Uterus (tissue), 2 donors: Measurements from ENCODE around the gene EHF.

Source experiments
- POLR2A ChIP-seq, 2 donors: fragments of 450-650 bp; IDR thresholded peaks; one replicate each; pipeline ENCODE4 v1.6.1; 2016; ENCODE audit warnings: antibody characterized with exemption in 2 of 2, mild to moderate bottlenecking in 1 of 2, moderate library complexity in 1 of 2
- TF ChIP-seq, protein P1 (sequence below), 4 experiments: fragments of 200-600 bp in 2 of 4; fragments of 450-650 bp in 2 of 4; sonication (generic) in 2 of 4; IDR thresholded peaks; one replicate each; pipeline ENCODE4 v1.5.1; 2016 to 2019; ENCODE audit warnings: antibody characterized with exemption in 4 of 4, mild to moderate bottlenecking in 2 of 4, moderate library complexity in 1 of 4

DNA sequence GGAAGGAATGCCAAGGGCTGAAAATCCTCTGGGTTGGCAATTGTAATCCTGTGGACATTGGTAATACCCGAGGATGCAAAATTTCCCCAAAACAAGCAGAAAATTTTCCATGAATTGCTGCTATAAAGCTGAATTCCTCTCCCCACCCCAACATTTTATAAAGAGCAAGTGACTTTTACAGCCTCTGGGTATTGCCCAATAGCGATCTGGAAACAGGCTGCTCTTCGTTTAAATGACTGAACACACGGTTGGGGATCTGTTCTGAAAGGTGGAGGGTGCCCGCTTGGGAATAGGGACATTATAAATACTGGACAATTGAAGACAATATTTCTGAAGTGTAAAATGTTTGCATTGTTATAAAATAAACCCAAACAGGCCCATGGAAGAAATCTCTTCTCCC, 20.6 kb downstream of the EHF start:
- TF ChIP-seq POLR2A (IDR thresholded peaks at IDR 0.05) = no peak
- TF ChIP-seq, protein P1, sequence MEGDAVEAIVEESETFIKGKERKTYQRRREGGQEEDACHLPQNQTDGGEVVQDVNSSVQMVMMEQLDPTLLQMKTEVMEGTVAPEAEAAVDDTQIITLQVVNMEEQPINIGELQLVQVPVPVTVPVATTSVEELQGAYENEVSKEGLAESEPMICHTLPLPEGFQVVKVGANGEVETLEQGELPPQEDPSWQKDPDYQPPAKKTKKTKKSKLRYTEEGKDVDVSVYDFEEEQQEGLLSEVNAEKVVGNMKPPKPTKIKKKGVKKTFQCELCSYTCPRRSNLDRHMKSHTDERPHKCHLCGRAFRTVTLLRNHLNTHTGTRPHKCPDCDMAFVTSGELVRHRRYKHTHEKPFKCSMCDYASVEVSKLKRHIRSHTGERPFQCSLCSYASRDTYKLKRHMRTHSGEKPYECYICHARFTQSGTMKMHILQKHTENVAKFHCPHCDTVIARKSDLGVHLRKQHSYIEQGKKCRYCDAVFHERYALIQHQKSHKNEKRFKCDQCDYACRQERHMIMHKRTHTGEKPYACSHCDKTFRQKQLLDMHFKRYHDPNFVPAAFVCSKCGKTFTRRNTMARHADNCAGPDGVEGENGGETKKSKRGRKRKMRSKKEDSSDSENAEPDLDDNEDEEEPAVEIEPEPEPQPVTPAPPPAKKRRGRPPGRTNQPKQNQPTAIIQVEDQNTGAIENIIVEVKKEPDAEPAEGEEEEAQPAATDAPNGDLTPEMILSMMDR (IDR thresholded peaks at IDR 0.05) = no peak
